HCT116 (cell line): ENCODE results near the gene MXD3. TPM values are rescaled to one million over a fixed set of nuclear protein-coding genes. Genes with fewer than 3 reads are reported as not detected.

ENCODE experiments used
- ATAC-seq: fragments of 200-7000 bp; cut with Tn5 transposase; 2 replicates; pipeline ENCODE4 v1.9.1; 2020; ENCODE audit warnings: mild to moderate bottlenecking, moderate library complexity
- BruUV-seq: library from RNA; stranded (reverse); fragments of 400-500 nt; replicated peaks from 2 replicates; lab custom pipeline; 2021; lab: Mats Ljungman, UMichigan
- CTCF ChIA-PET: fragments of 300-600 bp; sonication (Branson Sonifier 250); formaldehyde crosslinking; loops from one replicate; lab custom pipeline; 2021; ENCODE audit warnings: antibody characterized with exemption; lab: Charles Lee
- POLR2A ChIA-PET: fragments of 300-600, 350-600 bp; sonication (Branson Sonifier 250); formaldehyde crosslinking; loops from one replicate; lab custom pipeline; 2021; ENCODE audit warnings: antibody characterized with exemption; lab: Charles Lee
- RAD21 ChIA-PET, 2 experiments: fragments of 300-600 bp; sonication (Branson Sonifier 250); formaldehyde crosslinking; loops; one replicate each; lab custom pipeline; 2023; ENCODE audit warnings: low total read pairs in 2 of 2; ENCODE audit not compliant: uncharacterized antibody in 2 of 2, unreplicated experiment in 2 of 2, low non-redundant PET in 1 of 2; lab: Charles Lee
- DNase-seq: peaks from one replicate; pipeline ENCODE4 v3.0.0-alpha.2; 2010; ENCODE audit warnings: low read depth, low spot score
- H2AFZ ChIP-seq: fragments of 200-600 bp; shearing (Covaris generic), sonication (generic); 2 replicates; pipeline ENCODE4 v1.6.1; 2017; ENCODE audit warnings: low read depth, mixed run types, mixed read lengths, antibody characterized with exemption, low read length; ENCODE audit not compliant: poor library complexity, severe bottlenecking
- H3K27ac ChIP-seq: 2 replicates; pipeline ENCODE4 v1.5.1; 2012; ENCODE audit warnings: low read depth, low read length
- H3K27me3 ChIP-seq: fragments of 200-600 bp; sonication (generic); 2 replicates; pipeline ENCODE4 v1.6.1; 2016; ENCODE audit warnings: mixed run types, low read length, mixed read lengths; ENCODE audit not compliant: insufficient read depth
- H3K36me3 ChIP-seq, 2 experiments: fragments of 200-500 bp in 1 of 2; fragments of 200-600 bp in 1 of 2; sonication (Bioruptor generic) in 1 of 2; sonication (generic) in 1 of 2; 2 replicates each; pipeline versions ENCODE4 v1.5.1 to v1.6.1; 2014 to 2016; ENCODE audit warnings: low read length in 2 of 2, inconsistent platforms in 1 of 2, mixed read lengths in 1 of 2, mixed run types in 1 of 2; ENCODE audit not compliant: insufficient read depth in 2 of 2, control insufficient read depth in 1 of 2
- H3K4me1 ChIP-seq, 2 experiments: fragments of 200-600 bp in 1 of 2; sonication (generic) in 1 of 2; 2 replicates each; pipeline versions ENCODE4 v1.5.1 to v1.6.1; 2012 to 2017; ENCODE audit warnings: low read length in 2 of 2, inconsistent platforms in 1 of 2, mild to moderate bottlenecking in 1 of 2, mixed read lengths in 1 of 2, mixed run types in 1 of 2, moderate library complexity in 1 of 2; ENCODE audit not compliant: insufficient read depth in 2 of 2, control insufficient read depth in 1 of 2
- H3K4me2 ChIP-seq: fragments of 200-600 bp; sonication (generic); 2 replicates; pipeline ENCODE4 v1.6.1; 2017; ENCODE audit warnings: mixed run types, low read length, mixed read lengths
- H3K4me3 ChIP-seq, 2 experiments: fragments of 200-600 bp in 1 of 2; sonication (generic) in 1 of 2; replicated peaks in 1 of 2; 2 replicates each; pipeline ENCODE4 v1.5.1; 2011 to 2016; ENCODE audit warnings: low read length in 2 of 2, control low read depth in 1 of 2, low read depth in 1 of 2, mild to moderate bottlenecking in 1 of 2, mixed read lengths in 1 of 2, mixed run types in 1 of 2
- H3K79me2 ChIP-seq: fragments of 200-600 bp; sonication (generic); 2 replicates; pipeline ENCODE4 v1.6.1; 2017; ENCODE audit warnings: mild to moderate bottlenecking, mixed run types, low read length, moderate library complexity, mixed read lengths; ENCODE audit not compliant: insufficient read depth
- H3K9ac ChIP-seq: fragments of 200-600 bp; sonication (generic); 2 replicates; pipeline ENCODE4 v1.6.1; 2016; ENCODE audit warnings: low read length, mixed read lengths
- H3K9me2 ChIP-seq: fragments of 200-600 bp; sonication (generic), shearing (Covaris generic); 2 replicates; pipeline ENCODE4 v1.6.1; 2017; ENCODE audit warnings: mixed run types, mild to moderate bottlenecking, moderate library complexity; ENCODE audit not compliant: insufficient read depth
- H3K9me3 ChIP-seq, 2 experiments: fragments of 200-500 bp in 1 of 2; fragments of 200-600 bp in 1 of 2; sonication (Bioruptor generic) in 1 of 2; sonication (generic) in 1 of 2; 2 replicates each; pipeline ENCODE4 v1.6.1; 2014 to 2017; ENCODE audit warnings: low read length in 2 of 2, mixed read lengths in 2 of 2, inconsistent platforms in 1 of 2, low read depth in 1 of 2, mild to moderate bottlenecking in 1 of 2, mixed run types in 1 of 2, moderate library complexity in 1 of 2; ENCODE audit not compliant: control insufficient read depth in 1 of 2, insufficient read depth in 1 of 2
- H4K20me1 ChIP-seq: fragments of 200-600 bp; sonication (generic), shearing (Covaris generic); 2 replicates; pipeline ENCODE4 v1.6.1; 2017; ENCODE audit warnings: mixed run types, mild to moderate bottlenecking, moderate library complexity; ENCODE audit not compliant: insufficient read depth
- CBX3 ChIP-seq: IDR thresholded peaks from 2 replicates; pipeline ENCODE4 v1.6.1; 2012; ENCODE audit warnings: low read depth
- CEBPB ChIP-seq: IDR thresholded peaks from 2 replicates; pipeline ENCODE4 v1.6.1; 2012; ENCODE audit warnings: low read depth
- EGR1 ChIP-seq: IDR thresholded peaks from 2 replicates; pipeline ENCODE4 v1.6.1; 2012; ENCODE audit warnings: low read depth
- EZH2 ChIP-seq: fragments of 200-600 bp; sonication (generic); IDR thresholded peaks from 2 replicates; pipeline ENCODE4 v1.6.1; 2017; ENCODE audit warnings: antibody characterized with exemption, mixed run types
- FOSL1 ChIP-seq: IDR thresholded peaks from 2 replicates; pipeline ENCODE4 v1.6.1; 2012; ENCODE audit warnings: low read depth
- POLR2AphosphoS5 ChIP-seq: IDR thresholded peaks from 2 replicates; pipeline ENCODE4 v1.6.1; 2011; ENCODE audit warnings: mild to moderate bottlenecking, low read depth, low read length, moderate library complexity
- SRF ChIP-seq: IDR thresholded peaks from 2 replicates; pipeline ENCODE4 v1.6.1; 2012; ENCODE audit warnings: low read depth
- YY1 ChIP-seq: IDR thresholded peaks from 2 replicates; pipeline ENCODE4 v1.6.1; 2011; ENCODE audit warnings: low read length, low read depth, moderate library complexity, mild to moderate bottlenecking; ENCODE audit not compliant: insufficient replicate concordance; ENCODE audit errors: extremely low read depth
- ZNF274 ChIP-seq: fragments of 200-500 bp; sonication (Bioruptor generic); IDR thresholded peaks from 2 replicates; pipeline ENCODE4 v1.6.1; 2014; ENCODE audit warnings: mild to moderate bottlenecking, low read depth, low read length, inconsistent platforms
- intact Hi-C: fragments of 100-400 bp; cut with micrococcal nuclease; formaldehyde crosslinking; loops from 2 replicates; pipeline ENCODE4 v1.10.0; 2022
- total RNA-seq: library from RNA; stranded (reverse); gene quantifications from one replicate; pipeline ENCODE4 v1.2.1, GENCODE V29; 2021; ENCODE audit not compliant: unreplicated experiment
- TF ChIP-seq, protein P1 (sequence below), 3 experiments: fragments of 200-600 bp in 1 of 3; sonication (generic) in 1 of 3; IDR thresholded peaks in 2 of 3; conservative IDR thresholded peaks in 1 of 3; 2 replicates each; pipeline ENCODE4 v1.5.1; 2012 to 2017; ENCODE audit warnings: low read depth in 2 of 3, low read length in 2 of 3, antibody characterized with exemption in 1 of 3, borderline replicate concordance in 1 of 3, control low read depth in 1 of 3, mild to moderate bottlenecking in 1 of 3, mixed read lengths in 1 of 3, mixed run types in 1 of 3, moderate library complexity in 1 of 3; ENCODE audit not compliant: insufficient read depth in 1 of 3
- TF ChIP-seq, protein P2 (sequence below): IDR thresholded peaks from 2 replicates; pipeline ENCODE4 v1.6.1; 2012; ENCODE audit warnings: low read depth
- TF ChIP-seq, protein P3 (sequence below): IDR thresholded peaks from 2 replicates; pipeline ENCODE4 v1.6.1; 2012
- TF ChIP-seq, protein P4 (sequence below): IDR thresholded peaks from 2 replicates; pipeline ENCODE4 v1.6.1; 2012

The MXD3 gene
- total RNA-seq, 1 experiment from 2014 or later = 37.6 TPM

DNA sequence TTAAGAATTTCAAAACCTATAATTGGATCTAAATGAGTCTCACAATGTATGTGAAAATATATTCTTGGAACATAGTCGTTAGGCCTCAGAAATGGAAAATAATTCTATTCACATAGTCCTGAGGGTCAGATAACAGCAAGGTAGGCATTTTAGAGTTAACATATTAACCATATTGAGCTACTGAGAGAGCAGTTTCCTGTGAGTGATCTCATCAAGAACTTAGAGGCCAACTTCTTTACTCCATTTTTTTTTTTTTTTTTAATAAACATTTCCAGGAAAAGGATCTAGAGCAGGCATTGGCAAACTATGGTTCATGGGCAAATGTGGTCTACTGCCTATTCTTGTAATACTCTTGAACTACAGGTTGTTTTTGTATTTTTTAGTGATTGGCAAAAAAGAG is 34.8 kb downstream of the MXD3 start:
- H3K36me3 ChIP-seq = peaks cover 17 to 24% of the 10 kb centered on the region in 2 experiments; a peak in 3 of 4 replicates
- H3K79me2 ChIP-seq = no peaks in the 10 kb centered on the region
- intact Hi-C loops = no loop called here
- H3K9me2 ChIP-seq = no peaks in the 10 kb centered on the region
- no peak overlapping the region for H3K27ac ChIP-seq
- no peak for TF ChIP-seq CBX3
- TF ChIP-seq, protein P1, sequence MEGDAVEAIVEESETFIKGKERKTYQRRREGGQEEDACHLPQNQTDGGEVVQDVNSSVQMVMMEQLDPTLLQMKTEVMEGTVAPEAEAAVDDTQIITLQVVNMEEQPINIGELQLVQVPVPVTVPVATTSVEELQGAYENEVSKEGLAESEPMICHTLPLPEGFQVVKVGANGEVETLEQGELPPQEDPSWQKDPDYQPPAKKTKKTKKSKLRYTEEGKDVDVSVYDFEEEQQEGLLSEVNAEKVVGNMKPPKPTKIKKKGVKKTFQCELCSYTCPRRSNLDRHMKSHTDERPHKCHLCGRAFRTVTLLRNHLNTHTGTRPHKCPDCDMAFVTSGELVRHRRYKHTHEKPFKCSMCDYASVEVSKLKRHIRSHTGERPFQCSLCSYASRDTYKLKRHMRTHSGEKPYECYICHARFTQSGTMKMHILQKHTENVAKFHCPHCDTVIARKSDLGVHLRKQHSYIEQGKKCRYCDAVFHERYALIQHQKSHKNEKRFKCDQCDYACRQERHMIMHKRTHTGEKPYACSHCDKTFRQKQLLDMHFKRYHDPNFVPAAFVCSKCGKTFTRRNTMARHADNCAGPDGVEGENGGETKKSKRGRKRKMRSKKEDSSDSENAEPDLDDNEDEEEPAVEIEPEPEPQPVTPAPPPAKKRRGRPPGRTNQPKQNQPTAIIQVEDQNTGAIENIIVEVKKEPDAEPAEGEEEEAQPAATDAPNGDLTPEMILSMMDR (IDR thresholded peaks at IDR 0.05 in 2 of 3, conservative IDR thresholded peaks at IDR 0.05 in 1 of 3; ENCODE audit: borderline replicate concordance in 1 of 3, insufficient read depth in 1 of 3, low read depth in 2 of 3, low read length in 2 of 3) = no peak
- no peak for TF ChIP-seq SRF
- no peak for TF ChIP-seq CEBPB
- no peaks in the 10 kb centered on the region for H4K20me1 ChIP-seq
- no peak overlapping the region for H3K4me3 ChIP-seq
- no peak for ATAC-seq
- H3K9me3 ChIP-seq = no peaks in the 10 kb centered on the region
- no peak overlapping the region for H2AFZ ChIP-seq
- H3K4me2 ChIP-seq = no peak overlapping the region
- CTCF ChIA-PET = interaction anchor here (1.0 kb wide), 1 partner anchor 56 kb away, joined by 3 read pairs; no protein-coding TSS in a partner anchor
- no peak for DNase-seq
- no peaks in the 10 kb centered on the region for H3K27me3 ChIP-seq
- RAD21 ChIA-PET = no interaction called here
- POLR2A ChIA-PET = no interaction called here
- H3K4me1 ChIP-seq = no peaks in the 10 kb centered on the region
- BruUV-seq = no TSS peak
- H3K9ac ChIP-seq = no peak overlapping the region

DNA sequence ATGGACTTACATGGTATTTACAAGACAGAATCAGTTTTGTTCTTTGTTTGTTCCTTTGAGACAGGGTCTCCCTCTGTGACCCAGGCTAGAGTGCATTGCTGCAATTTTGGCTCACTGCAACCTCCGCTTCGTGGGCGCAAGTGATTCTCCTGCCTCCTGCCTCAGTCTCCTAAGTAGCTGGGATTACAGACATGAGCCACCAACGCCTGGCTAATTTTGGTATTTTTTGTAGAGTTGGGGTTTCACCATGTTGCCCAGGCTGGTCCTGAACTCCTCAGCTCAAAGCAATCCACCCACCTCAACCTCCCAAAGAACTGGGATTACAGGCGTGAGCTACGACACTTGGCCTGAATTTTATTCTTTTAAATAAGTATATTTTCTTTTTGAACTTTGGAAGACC is 35.8 kb downstream of the MXD3 start:
- Histone ChIP-seq H3K36me3 (peaks cover 10 to 24% of the 10 kb centered on the region in 2 experiments; a peak in 3 of 4 replicates), H3K4me2 (no peak overlapping the region), H3K9me3 (no peaks in the 10 kb centered on the region), H3K9me2 (no peaks in the 10 kb centered on the region), H3K79me2 (no peaks in the 10 kb centered on the region), H2AFZ (no peak overlapping the region), H3K9ac (no peak overlapping the region), H3K27ac (no peak overlapping the region), H3K4me3 (no peak overlapping the region), H4K20me1 (no peaks in the 10 kb centered on the region), H3K4me1 (no peaks in the 10 kb centered on the region), H3K27me3 (no peaks in the 10 kb centered on the region)
- ATAC-seq (no peak), DNase-seq (no peak)
- POLR2A ChIA-PET = no interaction called here
- intact Hi-C loops = no loop called here
- RAD21 ChIA-PET = no interaction called here
- no TSS peak for BruUV-seq
- CTCF ChIA-PET = no interaction called here
- TF ChIP-seq, protein P2, sequence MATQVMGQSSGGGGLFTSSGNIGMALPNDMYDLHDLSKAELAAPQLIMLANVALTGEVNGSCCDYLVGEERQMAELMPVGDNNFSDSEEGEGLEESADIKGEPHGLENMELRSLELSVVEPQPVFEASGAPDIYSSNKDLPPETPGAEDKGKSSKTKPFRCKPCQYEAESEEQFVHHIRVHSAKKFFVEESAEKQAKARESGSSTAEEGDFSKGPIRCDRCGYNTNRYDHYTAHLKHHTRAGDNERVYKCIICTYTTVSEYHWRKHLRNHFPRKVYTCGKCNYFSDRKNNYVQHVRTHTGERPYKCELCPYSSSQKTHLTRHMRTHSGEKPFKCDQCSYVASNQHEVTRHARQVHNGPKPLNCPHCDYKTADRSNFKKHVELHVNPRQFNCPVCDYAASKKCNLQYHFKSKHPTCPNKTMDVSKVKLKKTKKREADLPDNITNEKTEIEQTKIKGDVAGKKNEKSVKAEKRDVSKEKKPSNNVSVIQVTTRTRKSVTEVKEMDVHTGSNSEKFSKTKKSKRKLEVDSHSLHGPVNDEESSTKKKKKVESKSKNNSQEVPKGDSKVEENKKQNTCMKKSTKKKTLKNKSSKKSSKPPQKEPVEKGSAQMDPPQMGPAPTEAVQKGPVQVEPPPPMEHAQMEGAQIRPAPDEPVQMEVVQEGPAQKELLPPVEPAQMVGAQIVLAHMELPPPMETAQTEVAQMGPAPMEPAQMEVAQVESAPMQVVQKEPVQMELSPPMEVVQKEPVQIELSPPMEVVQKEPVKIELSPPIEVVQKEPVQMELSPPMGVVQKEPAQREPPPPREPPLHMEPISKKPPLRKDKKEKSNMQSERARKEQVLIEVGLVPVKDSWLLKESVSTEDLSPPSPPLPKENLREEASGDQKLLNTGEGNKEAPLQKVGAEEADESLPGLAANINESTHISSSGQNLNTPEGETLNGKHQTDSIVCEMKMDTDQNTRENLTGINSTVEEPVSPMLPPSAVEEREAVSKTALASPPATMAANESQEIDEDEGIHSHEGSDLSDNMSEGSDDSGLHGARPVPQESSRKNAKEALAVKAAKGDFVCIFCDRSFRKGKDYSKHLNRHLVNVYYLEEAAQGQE = no peak
- no peak for TF ChIP-seq EZH2
- TF ChIP-seq YY1 = no peak
- no peak for TF ChIP-seq EGR1
- TF ChIP-seq, protein P3, sequence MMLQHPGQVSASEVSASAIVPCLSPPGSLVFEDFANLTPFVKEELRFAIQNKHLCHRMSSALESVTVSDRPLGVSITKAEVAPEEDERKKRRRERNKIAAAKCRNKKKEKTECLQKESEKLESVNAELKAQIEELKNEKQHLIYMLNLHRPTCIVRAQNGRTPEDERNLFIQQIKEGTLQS = no peak
- TF ChIP-seq, protein P4, sequence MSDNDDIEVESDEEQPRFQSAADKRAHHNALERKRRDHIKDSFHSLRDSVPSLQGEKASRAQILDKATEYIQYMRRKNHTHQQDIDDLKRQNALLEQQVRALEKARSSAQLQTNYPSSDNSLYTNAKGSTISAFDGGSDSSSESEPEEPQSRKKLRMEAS = no peak
- TF ChIP-seq POLR2AphosphoS5 = no peak
- TF ChIP-seq FOSL1 = no peak
- no peak for TF ChIP-seq ZNF274
